Activated naive CD8-positive, alpha-beta T cell treated with anti-CD3 and anti-CD28 coated beads, Interleukin-2, amount 10 ng/mL, durations not matched to agents 7 days and 5 days (primary cell): ENCODE measurements around the gene TBC1D4. TPM values are rescaled to one million over a fixed set of nuclear protein-coding genes. Genes with fewer than 3 reads are reported as not detected.
A peak's percentile ranks its signal among the peaks of the same experiment; 100 is the strongest.
"Not testable (repeated sequence)": the region's sequence is repeated elsewhere in the genome, so short reads cannot be mapped to it uniquely, and the experiment has no call there.

ENCODE experiments used
- ATAC-seq: fragments of 150-1000 bp; cut with Tn5 transposase; one replicate; pipeline ENCODE4 v1.10.0; 2021; ENCODE audit warnings: low read depth, moderate library complexity
- POLR2A ChIA-PET: fragments of 350-600 bp; sonication (Branson Sonifier 250); formaldehyde crosslinking; loops from one replicate; lab custom pipeline; 2021; ENCODE audit warnings: antibody characterized with exemption; lab: Charles Lee
- DNase-seq: peaks from one replicate; pipeline ENCODE4 v3.0.0; 2021
- H3K27ac Mint-ChIP-seq: one replicate; pipeline ENCODE4 v1.8.0; 2022; ENCODE audit warnings: mild to moderate bottlenecking, mixed read lengths
- H3K27me3 Mint-ChIP-seq: one replicate; pipeline ENCODE4 v1.8.0; 2022; ENCODE audit warnings: mild to moderate bottlenecking, moderate library complexity, mixed read lengths
- H3K36me3 Mint-ChIP-seq: one replicate; pipeline ENCODE4 v1.8.0; 2021; ENCODE audit warnings: mild to moderate bottlenecking, mixed read lengths
- H3K4me1 Mint-ChIP-seq: one replicate; pipeline ENCODE4 v1.8.0; 2021; ENCODE audit warnings: mixed read lengths
- H3K4me3 Mint-ChIP-seq: one replicate; pipeline ENCODE4 v1.8.0; 2022; ENCODE audit warnings: mild to moderate bottlenecking, moderate library complexity, mixed read lengths
- H3K9me3 Mint-ChIP-seq: one replicate; pipeline ENCODE4 v1.8.0; 2021; ENCODE audit warnings: mixed read lengths
- total RNA-seq, 2 experiments: library from RNA; stranded (reverse); gene quantifications; one replicate each; pipeline ENCODE4 v1.2.3, GENCODE V29; 2021

The TBC1D4 gene
- total RNA-seq, 2 experiments from 2014 or later = 19.4 to 21.0 TPM

- H3K4me1 Mint-ChIP-seq = peaks cover 21% of the 10 kb centered on the region
- no peaks in the 10 kb centered on the region for H3K27me3 Mint-ChIP-seq
- peaks cover 2% of the 10 kb centered on the region for H3K9me3 Mint-ChIP-seq
- H3K4me3 Mint-ChIP-seq = no peak overlapping the region
- peak overlapping the region; percentile 34 for H3K27ac Mint-ChIP-seq
- peak; percentile 41 for DNase-seq
- POLR2A ChIA-PET = interaction anchor here (1.2 to 1.8 kb wide), 2 partner anchors 13 to 15 kb away, joined by 3 to 22 read pairs; no protein-coding TSS in a partner anchor
- peak; percentile 93 for ATAC-seq
- H3K36me3 Mint-ChIP-seq = peaks cover 18% of the 10 kb centered on the region
These were observed 169.0 kb downstream of the TBC1D4 start for GRCh38 chr13:75312884-75313520.

GRCh38 chr13:75309981-75310580 is 171.9 kb downstream of the TBC1D4 start:
- peaks cover 2% of the 10 kb centered on the region for H3K9me3 Mint-ChIP-seq
- ATAC-seq (no peak), DNase-seq (no peak)
- peaks cover 37% of the 10 kb centered on the region for H3K36me3 Mint-ChIP-seq
- POLR2A ChIA-PET = no interaction called here
- no peak overlapping the region for H3K27ac Mint-ChIP-seq
- H3K4me1 Mint-ChIP-seq = peaks cover 11% of the 10 kb centered on the region
- H3K4me3 Mint-ChIP-seq = no peak overlapping the region
- no peaks in the 10 kb centered on the region for H3K27me3 Mint-ChIP-seq

- DNase-seq (no peak), ATAC-seq (no peak)
- POLR2A ChIA-PET = no interaction called here
- Mint-ChIP-seq H3K9me3 (peaks cover 3% of the 10 kb centered on the region), H3K27ac (no peak overlapping the region), H3K4me1 (peaks cover 10% of the 10 kb centered on the region), H3K36me3 (peaks cover 50% of the 10 kb centered on the region), H3K4me3 (no peak overlapping the region), H3K27me3 (no peaks in the 10 kb centered on the region)
These were observed 173.7 kb downstream of the TBC1D4 start for GRCh38 chr13:75308222-75308621.

- POLR2A ChIA-PET = interaction anchor here (1.5 kb wide), 1 partner anchor 19 kb away, joined by 5 read pairs; no protein-coding TSS in a partner anchor
- H3K4me1 Mint-ChIP-seq = peaks cover 5% of the 10 kb centered on the region
- no peak overlapping the region for H3K4me3 Mint-ChIP-seq
- no peaks in the 10 kb centered on the region for H3K27me3 Mint-ChIP-seq
- DNase-seq = no peak
- peaks cover 2% of the 10 kb centered on the region for H3K9me3 Mint-ChIP-seq
- no peak for ATAC-seq
- H3K27ac Mint-ChIP-seq = no peak overlapping the region
- H3K36me3 Mint-ChIP-seq = peaks cover 46% of the 10 kb centered on the region
These were observed 174.5 kb downstream of the TBC1D4 start for GRCh38 chr13:75307370-75307949.

- not testable (repeated sequence) for H3K9me3 Mint-ChIP-seq, DNase-seq, H3K27me3 Mint-ChIP-seq, H3K27ac Mint-ChIP-seq, H3K4me1 Mint-ChIP-seq, ATAC-seq, H3K4me3 Mint-ChIP-seq
- peaks cover 43% of the 10 kb centered on the region for H3K36me3 Mint-ChIP-seq
- POLR2A ChIA-PET = interaction anchor here (1.5 kb wide), 1 partner anchor 20 kb away, joined by 5 read pairs; no protein-coding TSS in a partner anchor
These were observed 175.0 kb downstream of the TBC1D4 start for GRCh38 chr13:75306967-75307366.

- Mint-ChIP-seq H3K36me3 (peaks cover 36% of the 10 kb centered on the region), H3K4me1 (peaks cover 7% of the 10 kb centered on the region), H3K4me3 (no peak overlapping the region), H3K9me3 (peaks cover 2% of the 10 kb centered on the region), H3K27me3 (no peaks in the 10 kb centered on the region), H3K27ac (no peak overlapping the region)
- ATAC-seq = no peak
- DNase-seq = no peak
- POLR2A ChIA-PET = no interaction called here
These were observed 176.9 kb downstream of the TBC1D4 start for GRCh38 chr13:75305059-75305458.

- Mint-ChIP-seq H3K9me3 (peaks cover 2% of the 10 kb centered on the region), H3K36me3 (peaks cover 41% of the 10 kb centered on the region), H3K4me1 (peaks cover 8% of the 10 kb centered on the region), H3K27me3 (no peaks in the 10 kb centered on the region), H3K27ac (no peak overlapping the region), H3K4me3 (no peak overlapping the region)
- DNase-seq = no peak
- no peak for ATAC-seq
- POLR2A ChIA-PET = no interaction called here
These were observed 178.7 kb downstream of the TBC1D4 start for GRCh38 chr13:75303263-75303662.

- no peak overlapping the region for H3K27ac Mint-ChIP-seq
- peaks cover 2% of the 10 kb centered on the region for H3K9me3 Mint-ChIP-seq
- POLR2A ChIA-PET = no interaction called here
- ATAC-seq (no peak), DNase-seq (no peak)
- no peaks in the 10 kb centered on the region for H3K27me3 Mint-ChIP-seq
- H3K4me1 Mint-ChIP-seq = peaks cover 6% of the 10 kb centered on the region
- no peak overlapping the region for H3K4me3 Mint-ChIP-seq
- peaks cover 41% of the 10 kb centered on the region for H3K36me3 Mint-ChIP-seq
These were observed 179.8 kb downstream of the TBC1D4 start for GRCh38 chr13:75302071-75302698.

GRCh38 chr13:75299913-75300862 is 181.8 kb downstream of the TBC1D4 start:
- no peak for ATAC-seq
- H3K9me3 Mint-ChIP-seq = peaks cover 2% of the 10 kb centered on the region
- peaks cover 34% of the 10 kb centered on the region for H3K36me3 Mint-ChIP-seq
- H3K4me1 Mint-ChIP-seq = peaks cover 12% of the 10 kb centered on the region
- H3K27ac Mint-ChIP-seq = no peak overlapping the region
- H3K27me3 Mint-ChIP-seq = no peaks in the 10 kb centered on the region
- no peak for DNase-seq
- POLR2A ChIA-PET = no interaction called here
- no peak overlapping the region for H3K4me3 Mint-ChIP-seq

GRCh38 chr13:75299246-75299645 is 182.7 kb downstream of the TBC1D4 start:
- Mint-ChIP-seq H3K4me3 (no peak overlapping the region), H3K27ac (no peak overlapping the region), H3K36me3 (peaks cover 32% of the 10 kb centered on the region)

GRCh38 chr13:75296641-75297040 is 185.3 kb downstream of the TBC1D4 start:
- ATAC-seq (no peak), DNase-seq (no peak)
- Mint-ChIP-seq H3K4me3 (no peak overlapping the region), H3K36me3 (peaks cover 37% of the 10 kb centered on the region), H3K27me3 (no peaks in the 10 kb centered on the region), H3K4me1 (peaks cover 15% of the 10 kb centered on the region), H3K27ac (no peak overlapping the region), H3K9me3 (no peaks in the 10 kb centered on the region)
- POLR2A ChIA-PET = no interaction called here

More at GRCh38 chr13:75299246-75299645, 182.7 kb downstream of the TBC1D4 start:
- no peaks in the 10 kb centered on the region for H3K27me3 Mint-ChIP-seq
- H3K4me1 Mint-ChIP-seq = peaks cover 13% of the 10 kb centered on the region
- DNase-seq = no peak
- no peaks in the 10 kb centered on the region for H3K9me3 Mint-ChIP-seq
- POLR2A ChIA-PET = no interaction called here
- ATAC-seq = no peak

GRCh38 chr13:75295201-75295600 is 186.8 kb downstream of the TBC1D4 start:
- peaks cover 42% of the 10 kb centered on the region for H3K36me3 Mint-ChIP-seq

More at GRCh38 chr13:75295201-75295600, 186.8 kb downstream of the TBC1D4 start:
- Mint-ChIP-seq H3K4me3 (no peak overlapping the region), H3K9me3 (no peaks in the 10 kb centered on the region), H3K4me1 (peaks cover 12% of the 10 kb centered on the region), H3K27me3 (no peaks in the 10 kb centered on the region), H3K27ac (no peak overlapping the region)
- no peak for DNase-seq
- no peak for ATAC-seq
- POLR2A ChIA-PET = no interaction called here
